ENCODE data around the gene NLRC3. TPM values are rescaled to one million over a fixed set of nuclear protein-coding genes. Genes with fewer than 3 reads are reported as not detected.

Gene NLRC3
- total and polyA plus RNA-seq, 7 donors = 0.25 to 1.4 (median 0.76) TPM

DNA sequence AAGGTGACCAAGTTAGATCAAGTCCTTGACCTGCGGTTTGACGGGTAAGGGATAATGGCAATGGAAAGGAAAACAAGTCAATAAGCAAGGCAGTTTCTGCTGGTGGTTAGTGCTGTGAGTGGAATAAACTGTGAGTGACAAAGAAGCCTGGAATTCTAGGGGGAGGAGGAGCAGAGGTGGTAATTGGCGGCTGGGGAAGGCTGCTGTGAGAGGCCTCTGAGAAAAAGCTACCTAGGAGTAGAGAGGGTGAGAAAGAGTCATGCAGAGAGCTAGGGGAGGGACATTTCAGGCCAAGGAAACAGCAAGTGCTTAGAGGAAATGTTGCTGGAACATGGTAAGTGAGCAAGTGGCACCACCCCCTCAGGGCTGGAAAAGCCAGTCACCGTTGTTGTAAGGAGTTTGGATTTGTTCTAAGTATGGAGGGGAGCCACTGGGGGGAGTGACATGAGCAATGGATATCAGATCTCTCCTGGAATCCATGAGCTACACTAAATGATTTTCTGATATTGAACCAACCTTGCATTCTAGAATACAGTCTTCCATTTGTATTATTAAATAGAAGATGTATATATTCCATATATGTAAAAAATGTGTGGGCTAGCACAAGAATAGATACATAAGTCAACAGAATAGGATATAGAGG lies 6.7 kb downstream of the NLRC3 start:
- H3K36me3 ChIP-seq (ENCODE audit: insufficient read depth in 1 of 2, low read depth in 1 of 2) = no peaks in the 10 kb centered on the region
- H3K27me3 ChIP-seq (ENCODE audit: insufficient read depth in 3 of 3, low read length in 2 of 3) = no peaks in the 10 kb centered on the region
- intact Hi-C loops (cut with DNase I) = no loop called here
- no peaks in the 10 kb centered on the region for H3K9me3 ChIP-seq
- 78 to 82% (median 79%) methylated on average over 4 of the region's 4 CpGs for whole genome bisulfite sequencing, 3 donors
- H3K4me1 ChIP-seq = no peaks in the 10 kb centered on the region
- H3K27ac ChIP-seq = no peak overlapping the region
- no peak overlapping the region for H3K4me3 ChIP-seq
- TF ChIP-seq, protein P1, sequence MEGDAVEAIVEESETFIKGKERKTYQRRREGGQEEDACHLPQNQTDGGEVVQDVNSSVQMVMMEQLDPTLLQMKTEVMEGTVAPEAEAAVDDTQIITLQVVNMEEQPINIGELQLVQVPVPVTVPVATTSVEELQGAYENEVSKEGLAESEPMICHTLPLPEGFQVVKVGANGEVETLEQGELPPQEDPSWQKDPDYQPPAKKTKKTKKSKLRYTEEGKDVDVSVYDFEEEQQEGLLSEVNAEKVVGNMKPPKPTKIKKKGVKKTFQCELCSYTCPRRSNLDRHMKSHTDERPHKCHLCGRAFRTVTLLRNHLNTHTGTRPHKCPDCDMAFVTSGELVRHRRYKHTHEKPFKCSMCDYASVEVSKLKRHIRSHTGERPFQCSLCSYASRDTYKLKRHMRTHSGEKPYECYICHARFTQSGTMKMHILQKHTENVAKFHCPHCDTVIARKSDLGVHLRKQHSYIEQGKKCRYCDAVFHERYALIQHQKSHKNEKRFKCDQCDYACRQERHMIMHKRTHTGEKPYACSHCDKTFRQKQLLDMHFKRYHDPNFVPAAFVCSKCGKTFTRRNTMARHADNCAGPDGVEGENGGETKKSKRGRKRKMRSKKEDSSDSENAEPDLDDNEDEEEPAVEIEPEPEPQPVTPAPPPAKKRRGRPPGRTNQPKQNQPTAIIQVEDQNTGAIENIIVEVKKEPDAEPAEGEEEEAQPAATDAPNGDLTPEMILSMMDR (IDR thresholded peaks at IDR 0.05) = no peak
- ATAC-seq (no peak), DNase-seq (peak in 1 of 2 donors; percentile 1)

DNA sequence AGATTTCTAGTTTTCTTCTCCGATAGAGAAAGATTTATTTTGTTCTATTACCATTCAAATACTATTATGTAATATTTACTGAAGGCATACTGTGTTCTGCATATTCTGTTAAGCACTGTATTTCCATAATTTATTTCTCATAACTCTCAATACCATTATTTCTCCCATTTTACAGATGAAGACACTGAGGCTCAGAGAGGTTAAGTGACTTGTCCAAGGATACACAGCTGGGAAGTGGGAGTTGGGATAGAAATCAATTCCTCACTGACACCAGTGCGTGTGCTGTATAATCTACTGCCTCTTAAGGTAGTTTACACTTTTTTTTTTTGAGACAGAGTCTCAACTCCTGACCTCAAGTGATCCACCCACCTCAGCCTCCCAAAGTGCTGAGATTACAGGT lies 7.4 kb downstream of the NLRC3 start:
- H3K27me3 ChIP-seq (ENCODE audit: insufficient read depth in 3 of 3, low read length in 2 of 3) = no peaks in the 10 kb centered on the region
- TF ChIP-seq, protein P1 (IDR thresholded peaks at IDR 0.05) = no peak

DNA sequence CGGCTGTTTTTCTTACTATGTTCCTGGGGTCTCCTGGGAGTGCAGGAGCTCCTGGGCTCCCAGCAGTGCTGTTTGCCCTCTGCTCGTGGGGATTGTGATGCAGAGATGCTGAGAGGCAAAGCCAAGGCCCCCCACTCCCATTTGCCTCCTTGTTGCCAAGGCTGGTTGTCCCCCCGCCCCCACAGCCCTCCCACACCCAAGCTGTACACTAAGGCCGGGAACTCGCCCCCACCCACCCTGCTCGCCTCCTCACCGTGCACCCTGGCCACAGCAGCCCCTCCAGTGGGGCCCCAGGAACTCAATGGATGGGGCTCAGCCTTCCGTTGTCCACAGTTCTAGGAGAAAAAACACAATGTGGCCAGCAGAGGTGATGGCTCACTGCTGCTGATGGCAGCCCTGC lies 10.2 kb downstream of the NLRC3 start:
- WGBS, 3 donors = 64 to 66% (median 65%) methylated on average over 7 to 8 of the region's 8 CpGs
- Histone ChIP-seq H3K27ac (no peak overlapping the region), H3K9me3 (no peaks in the 10 kb centered on the region), H3K36me3 (ENCODE audit: insufficient read depth in 1 of 2, low read depth in 1 of 2) (no peaks in the 10 kb centered on the region), H3K4me1 (no peaks in the 10 kb centered on the region), H3K27me3 (ENCODE audit: insufficient read depth in 3 of 3, low read length in 2 of 3) (no peaks in the 10 kb centered on the region), H3K4me3 (no peak overlapping the region)
- intact Hi-C loops (cut with DNase I) = no loop called here
- TF ChIP-seq, protein P1 (IDR thresholded peaks at IDR 0.05) = no peak
- ATAC-seq (no peak), DNase-seq (peak in 1 of 2 donors; percentile 19)

More for the DNA sequence above, 7.4 kb downstream of the NLRC3 start:
- WGBS, 3 donors = 96 to 98% (median 97%) methylated on average over 2 of the region's 2 CpGs
- Histone ChIP-seq H3K4me1 (no peaks in the 10 kb centered on the region), H3K9me3 (no peaks in the 10 kb centered on the region), H3K36me3 (ENCODE audit: insufficient read depth in 1 of 2, low read depth in 1 of 2) (no peaks in the 10 kb centered on the region), H3K4me3 (no peak overlapping the region), H3K27ac (no peak overlapping the region)
- DNase-seq = no peak
- intact Hi-C loops (cut with DNase I) = no loop called here
- ATAC-seq = no peak

- H3K9me3 ChIP-seq = no peaks in the 10 kb centered on the region
- no peak for DNase-seq
- H3K4me3 ChIP-seq = no peak overlapping the region
- ATAC-seq = no peak
- intact Hi-C loops (cut with DNase I) = no loop called here
- TF ChIP-seq, protein P1 (IDR thresholded peaks at IDR 0.05) = no peak
- no peaks in the 10 kb centered on the region for H3K36me3 ChIP-seq (ENCODE audit: insufficient read depth in 1 of 2, low read depth in 1 of 2)
- H3K27ac ChIP-seq = no peak overlapping the region
- no peaks in the 10 kb centered on the region for H3K27me3 ChIP-seq (ENCODE audit: insufficient read depth in 3 of 3, low read length in 2 of 3)
- WGBS, 3 donors = 92 to 97% (median 95%) methylated on average over 9 of the region's 9 CpGs
- no peaks in the 10 kb centered on the region for H3K4me1 ChIP-seq
These were observed 12.4 kb downstream of the NLRC3 start for GRCh38 chr16:3564889-3565141.

Data from psoas muscle (tissue), 8 donors.